GM19467 (cell line): ENCODE results near the gene GPER1.
"Not testable (repeated sequence)": the region's sequence is repeated elsewhere in the genome, so short reads cannot be mapped to it uniquely, and the experiment has no call there.

Experiments used
- ATAC-seq: cut with Tn5 transposase; IDR thresholded peaks from one replicate; pipeline ENCODE4 v1.9.1; 2021; ENCODE audit warnings: mild to moderate bottlenecking, moderate library complexity; ENCODE audit not compliant: unreplicated experiment

The GPER1 gene

DNA sequence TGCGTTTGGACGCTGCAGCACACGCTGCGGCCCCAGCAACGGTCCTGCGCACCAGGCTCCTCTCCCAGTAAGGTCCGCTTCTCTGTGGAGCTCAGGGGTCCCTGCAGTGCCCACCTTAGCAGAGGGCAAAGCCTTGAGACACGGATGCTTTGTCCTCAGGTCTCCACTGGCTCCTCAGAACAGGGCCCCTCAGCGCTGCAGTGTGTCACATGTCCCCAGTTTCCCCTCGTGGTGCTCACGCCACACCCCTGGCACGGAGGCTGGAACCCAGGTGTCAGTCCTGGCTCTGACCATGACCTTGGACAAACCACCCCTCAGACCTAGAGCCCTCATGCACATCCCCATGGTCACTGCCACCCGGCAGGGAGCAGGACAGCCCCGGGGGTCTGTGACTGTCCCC lies 19.9 kb upstream of the GPER1 start:
- ATAC-seq = no peak

DNA sequence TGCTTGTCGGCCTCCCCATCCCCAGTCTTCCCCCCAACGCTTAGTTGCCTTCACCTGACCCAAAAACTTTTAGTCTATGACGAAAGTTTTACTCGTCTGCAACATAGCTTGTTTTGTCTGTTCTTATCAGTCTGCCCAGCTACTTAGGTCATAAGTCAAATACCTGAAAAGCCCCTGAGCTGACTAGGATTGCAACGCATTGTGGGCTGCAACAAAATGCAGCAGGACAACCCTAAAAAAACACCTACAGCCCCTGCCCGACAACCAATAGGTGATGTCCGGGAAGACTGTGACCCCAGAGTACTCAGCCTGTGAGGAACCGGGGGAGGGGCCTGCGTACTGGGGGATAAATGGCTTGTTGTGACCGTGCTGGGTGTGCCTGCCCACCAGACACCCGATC lies 19.3 kb upstream of the GPER1 start:
- no peak for ATAC-seq

DNA sequence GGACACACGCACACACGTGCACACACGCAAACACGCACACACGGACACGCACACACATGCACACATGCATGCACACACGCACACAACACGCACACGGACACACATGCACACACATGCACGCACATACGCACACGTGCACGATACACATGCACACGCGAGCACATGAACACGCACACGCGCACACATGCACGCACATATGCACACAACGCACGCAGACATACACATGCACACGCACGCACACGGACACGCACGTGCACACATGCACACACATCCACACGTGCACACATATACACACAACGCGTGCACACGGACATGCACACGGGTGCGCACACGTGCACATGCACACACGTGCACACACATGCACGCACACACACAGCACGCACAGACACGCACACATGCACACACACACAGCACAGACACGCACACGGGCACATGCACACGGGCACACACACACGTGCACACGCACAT lies 17.3 kb upstream of the GPER1 start:
- no peak for ATAC-seq

DNA sequence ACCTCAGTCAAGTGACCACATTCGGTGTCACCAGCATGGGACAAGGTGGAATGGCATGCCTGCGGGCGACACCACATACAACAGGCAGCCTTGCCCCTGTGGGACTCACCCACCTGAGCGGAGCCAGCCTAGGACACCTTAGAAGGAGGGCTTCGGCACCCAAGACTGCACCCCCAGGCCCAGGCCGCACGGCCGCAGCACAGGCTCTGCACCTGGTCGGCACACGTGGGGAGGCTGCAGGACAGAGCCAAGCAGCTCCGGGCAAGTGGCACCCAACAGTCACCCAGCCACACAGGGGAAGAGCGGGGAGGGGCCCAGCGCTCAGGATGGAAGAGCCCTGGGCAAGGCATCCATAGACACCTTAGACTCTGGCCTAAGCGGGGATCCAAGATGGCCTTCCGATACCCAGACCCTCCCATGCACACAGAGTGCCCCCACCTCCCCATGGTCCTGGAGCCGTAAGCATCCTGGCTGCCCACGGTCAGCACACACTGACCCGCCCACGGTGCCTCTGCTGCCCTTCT lies 16.1 kb upstream of the GPER1 start:
- ATAC-seq = no peak

DNA sequence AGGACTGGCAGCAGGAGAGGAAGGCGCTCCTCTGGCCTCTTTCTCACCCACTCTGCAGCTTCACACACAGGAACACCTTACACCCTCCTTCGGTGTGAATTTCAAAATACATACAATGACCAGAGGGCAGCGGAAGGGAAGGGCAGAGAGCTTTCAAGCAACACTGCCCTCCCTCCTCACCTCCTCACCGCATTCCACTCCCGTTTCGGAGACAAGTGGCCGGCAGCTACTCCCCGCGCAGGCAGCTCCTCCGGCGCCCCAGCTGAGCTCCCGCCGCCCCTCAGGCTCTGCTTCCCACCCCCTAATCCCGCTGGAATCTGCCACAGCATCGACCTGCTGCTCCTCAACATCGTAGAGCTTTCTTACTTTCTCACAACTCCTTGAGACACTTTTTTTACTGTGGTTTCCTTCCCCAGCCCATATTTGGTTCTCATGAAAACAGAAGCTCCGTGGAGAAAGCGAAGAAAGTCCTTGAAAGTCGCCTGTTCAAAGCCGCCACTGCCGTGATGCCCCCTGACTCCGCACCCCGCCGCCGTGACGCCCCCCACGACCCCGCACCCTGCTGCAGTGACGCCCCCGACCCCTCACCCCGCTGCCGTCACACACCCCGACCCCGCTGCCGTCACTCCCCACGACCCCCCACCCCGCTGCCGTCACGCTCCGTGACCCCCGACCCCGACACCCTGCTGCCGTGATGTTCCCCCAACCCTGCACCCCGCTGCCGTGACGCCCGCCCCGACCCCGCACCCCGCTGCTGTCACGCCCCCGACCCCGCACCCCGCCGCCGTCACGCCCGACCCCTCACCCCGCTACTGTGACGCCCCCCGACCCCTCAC lies 14.6 kb upstream of the GPER1 start:
- ATAC-seq = no peak

DNA sequence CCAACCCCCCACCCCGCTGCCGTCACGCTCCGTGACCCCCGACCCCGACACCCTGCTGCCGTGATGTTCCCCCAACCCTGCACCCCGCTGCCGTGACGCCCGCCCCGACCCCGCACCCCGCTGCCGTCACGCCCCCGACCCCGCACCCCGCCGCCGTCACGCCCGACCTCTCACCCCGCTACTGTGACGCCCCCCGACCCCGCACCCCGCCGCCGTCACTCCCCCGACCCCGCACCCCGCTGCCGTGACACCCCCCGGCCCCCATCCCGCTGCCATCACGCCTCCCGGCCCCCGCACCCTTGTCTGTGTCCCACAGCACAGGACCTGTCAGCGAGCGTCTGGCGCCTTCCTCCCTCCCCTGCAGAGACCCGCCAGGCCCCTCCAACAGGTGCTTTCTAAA lies 13.9 kb upstream of the GPER1 start:
- not testable (repeated sequence) for ATAC-seq

DNA sequence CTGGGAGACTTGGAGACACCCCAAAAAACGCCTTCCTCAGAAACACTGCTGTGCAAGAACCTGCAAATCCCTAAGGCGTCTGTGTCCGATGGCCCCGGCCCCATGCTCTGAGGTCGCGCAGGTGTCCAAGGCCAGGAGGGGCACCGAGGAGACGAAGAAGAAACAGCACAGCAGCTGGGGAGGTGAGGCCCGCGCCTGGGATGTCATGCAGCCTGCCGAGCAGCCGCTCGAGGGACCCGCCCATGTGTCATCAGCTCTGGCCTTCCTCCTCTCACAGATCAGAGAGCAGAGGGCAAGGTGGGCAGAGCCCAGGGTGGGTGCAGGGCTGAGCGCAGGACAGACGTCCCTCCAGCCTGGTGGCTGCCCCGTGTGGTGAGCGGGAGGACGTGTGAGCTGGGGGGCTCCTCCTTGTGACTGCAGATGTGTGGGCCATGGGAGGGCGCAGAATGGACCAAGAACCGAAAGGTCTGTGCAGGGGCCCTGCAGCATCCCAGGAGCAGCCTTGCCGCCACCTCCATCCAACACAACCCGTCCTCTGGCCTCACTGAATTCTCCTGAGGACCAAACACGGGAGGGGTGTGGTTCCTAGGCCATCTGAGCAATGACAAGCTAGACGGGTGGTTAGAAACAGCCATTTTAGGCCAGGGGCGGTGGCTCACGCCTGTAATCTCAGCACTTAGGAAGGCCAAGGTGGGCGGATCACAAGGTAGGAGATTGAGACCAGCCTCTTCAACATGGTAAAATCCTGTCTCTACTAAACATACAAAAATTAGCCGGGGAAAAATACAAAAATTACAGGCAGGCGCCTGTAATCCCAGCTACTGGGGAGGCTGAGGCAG lies 13.1 kb upstream of the GPER1 start:
- ATAC-seq = no peak

DNA sequence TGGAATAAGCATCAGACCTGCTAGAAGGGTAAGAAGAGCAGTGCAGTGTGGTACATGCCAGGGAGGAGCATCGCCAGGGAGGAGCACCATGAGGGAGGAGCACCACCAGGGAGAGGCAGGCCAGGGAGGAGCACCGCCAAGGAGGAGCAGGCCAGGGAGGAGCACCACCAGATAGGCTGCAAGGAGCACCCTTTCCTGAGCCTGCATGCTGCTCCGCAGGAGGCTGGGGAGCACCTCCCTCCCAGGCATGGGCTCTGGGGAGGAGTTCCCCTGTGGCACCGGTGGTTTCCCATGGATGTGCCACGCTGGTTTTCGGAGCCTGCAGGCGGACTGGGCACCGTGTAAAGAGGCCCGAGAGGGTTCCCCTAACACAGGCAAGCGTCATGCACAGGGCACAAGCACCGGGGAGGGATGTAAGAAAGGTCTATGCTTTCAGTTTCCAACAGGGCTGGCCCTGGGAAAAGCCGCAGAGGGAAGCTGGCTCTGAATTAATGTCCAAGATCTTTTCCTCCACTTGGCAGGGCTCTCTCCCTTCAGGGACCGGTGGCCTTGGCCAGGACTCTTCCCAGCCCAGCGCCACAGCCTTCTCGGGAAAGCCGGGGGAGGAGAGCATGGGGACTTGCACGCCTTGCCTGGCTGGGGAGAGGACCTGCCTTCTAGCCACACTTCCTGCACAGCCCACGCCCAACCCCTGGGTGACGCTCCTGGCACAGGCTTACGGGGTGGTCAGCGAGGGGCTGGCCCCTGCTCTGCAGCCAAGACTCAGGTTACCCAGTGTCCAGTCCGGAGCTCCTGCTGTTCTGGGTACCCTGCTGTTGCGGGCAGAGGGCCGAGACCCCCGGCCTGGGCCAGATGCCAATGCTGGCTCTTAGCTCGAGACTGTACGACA lies 11.5 kb upstream of the GPER1 start:
- no peak for ATAC-seq

DNA sequence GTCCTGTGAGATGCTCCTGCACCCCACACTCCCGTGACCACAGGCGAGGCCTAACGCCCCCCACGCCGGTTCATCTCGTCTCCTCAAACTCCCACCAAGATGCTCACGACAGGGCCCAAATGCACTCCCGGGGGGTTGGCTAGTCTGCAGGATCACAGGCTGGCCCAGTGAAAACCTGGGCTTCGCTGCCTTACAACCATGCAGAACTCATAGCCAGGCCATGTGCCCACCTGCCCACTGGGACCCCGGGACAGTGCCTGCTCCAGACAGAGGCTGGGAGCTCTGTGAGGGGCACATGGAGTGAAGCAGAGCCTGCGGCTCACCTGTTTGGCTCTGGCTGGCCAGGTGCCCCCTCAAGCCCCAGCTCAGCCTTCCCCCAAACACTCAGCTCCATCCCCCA lies 9.4 kb upstream of the GPER1 start:
- ATAC-seq = no peak

DNA sequence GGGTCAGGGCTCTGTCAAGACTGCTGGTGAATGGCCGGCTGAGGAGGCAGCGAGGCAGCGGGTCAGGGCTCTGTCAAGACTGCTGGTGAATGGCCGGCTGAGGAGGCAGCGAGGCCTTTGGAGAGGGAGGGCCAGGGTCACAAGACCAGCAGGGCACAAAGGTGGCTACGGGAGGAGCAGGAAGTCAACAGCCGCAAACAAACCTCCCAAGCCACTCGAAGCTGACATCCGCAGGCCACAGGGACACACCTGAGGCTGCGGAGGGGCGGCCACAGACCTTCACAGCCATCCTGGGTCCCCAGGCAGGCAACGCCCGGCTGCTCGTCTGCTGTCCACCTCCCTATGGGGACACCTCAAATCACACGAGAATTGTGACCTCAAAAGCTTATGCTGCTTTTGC lies 8.9 kb upstream of the GPER1 start:
- no peak for ATAC-seq

DNA sequence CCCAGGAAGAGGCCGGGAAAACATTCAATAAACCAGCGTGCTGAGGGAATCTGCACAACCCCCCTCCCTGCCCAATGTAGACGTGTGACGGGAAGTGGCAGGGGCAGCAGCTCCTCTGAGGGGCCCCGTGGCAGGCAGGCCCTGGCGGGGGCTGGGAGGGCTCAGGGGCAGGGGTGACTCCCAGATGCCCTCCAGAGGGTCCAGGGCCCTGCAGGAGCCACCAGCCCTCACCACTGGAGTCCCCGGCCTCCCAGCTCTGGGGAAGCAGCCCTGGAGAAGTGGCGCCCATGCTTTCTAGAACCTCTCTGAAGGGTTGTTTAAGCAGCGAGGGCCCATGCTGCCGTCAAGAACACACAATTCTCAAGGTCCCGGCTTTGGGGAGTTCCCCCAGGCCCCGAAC lies 8.4 kb upstream of the GPER1 start:
- ATAC-seq = no peak

DNA sequence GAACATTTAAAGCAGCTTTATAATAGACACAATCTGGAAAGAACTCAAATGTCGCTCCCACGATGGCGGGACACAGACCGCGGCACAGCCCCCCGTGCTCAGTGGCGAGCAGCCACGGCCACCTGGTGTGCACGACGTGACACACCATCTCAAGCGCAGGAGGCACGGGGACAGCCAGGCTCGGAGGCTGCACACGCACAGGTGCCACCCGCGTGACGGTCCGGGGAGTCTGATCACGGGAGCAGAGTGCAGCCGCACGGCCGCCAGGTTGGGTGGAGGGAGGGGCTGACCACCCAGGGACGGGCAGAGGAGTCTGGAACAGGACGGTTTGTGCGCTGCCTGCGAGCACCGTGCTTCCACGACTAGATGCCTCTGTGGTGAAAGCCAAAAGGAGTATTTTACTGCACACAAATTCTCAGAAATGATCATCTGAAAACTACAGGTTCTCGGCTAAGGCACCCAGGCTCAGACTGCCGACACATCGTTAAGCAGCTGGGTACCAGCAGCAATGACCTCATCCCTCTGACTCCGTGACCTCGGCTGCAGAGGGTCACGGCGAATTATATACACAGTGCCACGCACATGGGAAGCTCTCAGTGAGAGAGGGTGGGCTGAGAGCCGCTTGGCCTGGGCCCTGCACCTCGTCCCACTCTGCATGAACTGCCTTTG lies 7.5 kb upstream of the GPER1 start:
- ATAC-seq = no peak

DNA sequence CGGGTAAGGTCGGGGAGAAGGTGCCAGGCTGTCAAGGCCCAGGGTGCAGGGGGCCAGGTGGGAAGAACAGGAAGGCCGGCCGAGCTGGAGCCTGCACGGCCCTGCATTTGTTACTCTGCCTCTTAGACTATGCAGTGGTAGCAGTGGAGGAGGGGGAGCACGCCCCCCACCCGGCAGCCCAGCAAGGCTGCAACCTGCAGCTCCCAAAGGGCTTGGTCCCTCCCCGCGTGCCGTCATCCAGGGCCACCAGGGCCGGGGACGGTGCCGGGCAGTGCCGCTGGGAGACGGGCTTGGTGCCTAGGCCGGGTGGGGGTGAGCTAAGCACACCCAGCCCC lies 7.0 kb upstream of the GPER1 start:
- no peak for ATAC-seq

DNA sequence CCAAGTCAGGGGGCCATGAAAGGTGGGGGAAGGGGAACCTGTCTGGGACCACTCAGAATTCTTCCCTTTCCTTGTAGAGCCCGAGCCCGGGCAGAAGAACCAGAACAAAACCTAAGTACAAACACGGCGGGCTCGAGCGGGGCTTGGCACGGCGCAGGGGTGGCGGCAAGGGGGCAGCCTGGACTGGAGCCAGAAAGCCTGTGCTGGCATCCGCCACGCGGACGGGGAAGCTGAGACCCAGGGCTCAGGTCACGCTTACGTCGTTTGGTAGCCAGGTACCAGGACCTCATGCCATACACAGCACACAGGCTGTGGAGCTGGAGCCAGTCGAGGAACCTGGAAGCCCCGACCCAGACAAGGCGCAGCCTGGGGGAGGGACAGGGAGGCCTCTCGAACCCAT lies 6.6 kb upstream of the GPER1 start:
- ATAC-seq = no peak

DNA sequence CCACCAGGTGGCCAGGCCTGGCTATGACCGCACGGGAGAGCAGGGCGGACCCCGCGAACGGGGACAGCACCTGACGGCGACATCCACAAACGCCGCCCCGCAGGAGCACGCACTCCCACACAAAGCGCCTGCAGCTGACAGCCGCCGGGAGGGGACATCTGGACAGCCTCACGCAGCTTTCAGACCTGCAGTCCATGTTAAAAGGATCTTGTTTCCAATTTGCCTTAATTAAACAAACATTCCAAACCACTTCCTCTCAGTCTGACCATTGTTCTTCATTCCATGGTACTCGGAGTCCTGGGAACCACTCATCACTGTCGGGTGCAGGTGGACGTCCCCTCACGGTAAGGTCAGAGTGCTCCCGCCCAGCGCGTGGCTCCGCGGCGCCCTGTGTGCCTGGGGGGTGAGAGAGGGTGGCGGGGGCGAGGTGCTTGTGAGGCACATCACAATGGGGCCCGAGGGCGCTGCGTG lies 5.9 kb upstream of the GPER1 start:
- no peak for ATAC-seq

DNA sequence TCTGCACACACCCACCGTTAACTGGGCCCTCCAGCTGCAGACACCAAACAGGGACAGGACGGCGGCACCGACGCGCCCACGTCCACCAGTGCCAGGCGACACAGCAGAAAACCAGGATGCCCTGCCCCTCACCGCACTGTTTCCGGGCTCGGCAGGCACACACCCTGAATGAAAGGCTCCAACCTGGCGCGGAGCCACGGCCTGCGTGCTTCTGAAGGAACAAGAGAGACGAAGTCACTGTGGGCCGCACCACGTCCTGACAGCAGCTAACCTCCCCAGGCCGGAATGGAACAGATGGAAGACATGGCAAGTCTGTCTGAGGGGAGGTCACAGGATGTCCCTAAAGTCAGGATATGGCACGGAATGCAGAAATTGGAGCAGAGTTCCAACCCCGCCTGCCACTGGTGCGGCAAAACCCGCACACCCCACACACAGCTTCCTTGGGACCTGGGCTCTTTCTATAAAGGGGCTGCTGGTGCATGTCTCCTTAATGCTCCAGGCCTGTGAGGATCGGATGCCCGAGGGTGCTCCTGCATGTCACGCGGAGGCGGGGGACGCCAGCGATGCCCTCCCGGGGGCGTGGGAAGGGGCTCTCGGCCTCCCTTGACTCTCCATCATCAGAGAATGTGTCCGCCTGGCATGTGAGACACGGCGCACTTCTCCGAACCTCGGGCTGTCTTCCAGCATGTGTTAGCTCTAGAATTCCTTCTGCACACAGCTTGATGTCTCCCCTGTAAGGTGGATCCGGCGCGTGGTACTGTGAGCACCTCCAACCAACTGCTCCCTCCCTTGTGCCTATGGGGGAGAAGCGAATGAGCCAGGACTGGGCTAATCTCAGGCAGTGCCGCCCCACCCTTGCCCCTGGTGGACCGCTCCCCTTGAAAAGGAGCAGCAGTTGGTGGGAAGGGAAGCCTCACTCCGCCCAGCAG lies 3.9 kb upstream of the GPER1 start:
- no peak for ATAC-seq

DNA sequence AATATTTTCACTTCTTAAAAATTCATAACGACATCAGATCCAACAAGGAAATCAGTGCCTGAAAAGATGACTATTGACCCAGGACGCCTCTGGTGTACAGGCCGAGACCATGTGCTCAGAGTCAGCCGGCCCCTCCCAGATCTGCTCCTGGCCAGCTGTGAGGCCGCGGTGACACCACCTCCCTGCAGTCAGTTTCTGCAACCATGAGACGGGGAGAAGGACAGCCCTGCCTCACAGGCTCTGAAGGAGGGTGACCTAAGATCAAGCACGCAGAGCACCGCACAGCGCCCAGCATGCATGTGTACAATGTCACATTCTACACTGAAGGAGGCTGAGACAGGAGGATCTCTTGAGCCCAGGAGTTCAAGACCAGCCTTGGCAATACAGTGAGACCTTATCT lies 2.6 kb upstream of the GPER1 start:
- no peak for ATAC-seq

DNA sequence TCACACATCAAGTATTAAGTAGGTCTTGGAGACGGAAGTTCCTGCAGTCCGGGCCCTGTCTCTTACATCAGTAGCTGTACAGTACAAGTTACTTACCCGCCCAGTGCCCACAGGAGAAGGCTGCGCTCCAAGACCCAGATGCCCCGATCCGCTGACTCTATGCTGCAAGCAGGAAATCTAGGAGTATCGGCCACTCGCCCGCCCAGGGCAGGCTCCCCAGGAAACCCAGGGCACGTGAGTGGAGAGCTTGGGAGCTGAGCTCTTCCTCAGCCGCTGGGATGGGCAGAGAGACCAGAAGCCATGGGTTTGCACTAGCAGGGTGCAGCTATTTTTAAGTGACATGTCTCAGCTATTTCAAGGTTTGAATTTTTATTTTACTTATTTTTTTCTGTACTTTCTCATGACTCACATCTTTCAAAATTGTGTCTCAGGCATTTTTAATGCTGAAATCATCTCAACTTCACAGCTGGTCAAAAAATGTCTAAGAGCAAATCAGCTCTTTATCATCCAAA lies 1.9 kb upstream of the GPER1 start:
- ATAC-seq = no peak
